Stimulated activated CD4-positive, alpha-beta T cell treated with anti-CD3 and anti-CD28 coated beads, Interleukin-1b, Interleukin-23, amount 100 ng/mL, for 4 hours (primary cell): ENCODE results near the gene NOBOX.
"Not testable (repeated sequence)": the region's sequence is repeated elsewhere in the genome, so short reads cannot be mapped to it uniquely, and the experiment has no call there.

Experiments
- DNase-seq, 2 donors: peaks; one replicate each; pipeline ENCODE4 v3.0.0-alpha.2; 2020; ENCODE audit warnings: low read depth in 2 of 2

NOBOX gene

DNA sequence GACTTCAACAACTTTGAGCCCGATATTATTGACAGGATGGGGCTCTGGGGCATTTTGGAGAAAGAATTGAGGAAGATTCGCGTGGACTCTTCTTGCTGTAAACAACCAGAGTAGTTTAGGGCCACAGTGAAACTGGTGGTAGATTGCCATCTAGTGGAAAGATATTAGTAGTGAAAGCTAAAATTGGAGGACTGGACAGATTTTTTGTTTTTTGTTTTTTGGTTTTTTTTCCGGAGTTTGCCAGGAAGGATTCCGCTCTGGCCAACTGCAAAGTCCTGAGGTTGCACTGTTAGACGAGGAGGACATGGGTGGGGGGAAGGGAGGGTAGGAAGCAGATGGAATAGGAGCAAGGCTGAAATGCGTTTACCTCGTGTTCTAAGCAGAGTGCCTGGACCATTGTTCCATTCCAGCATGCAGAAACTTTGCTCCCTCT lies 11.7 kb downstream of the NOBOX start:
- DNase-seq: peak in 1 of 2 donors; percentile 10

DNA sequence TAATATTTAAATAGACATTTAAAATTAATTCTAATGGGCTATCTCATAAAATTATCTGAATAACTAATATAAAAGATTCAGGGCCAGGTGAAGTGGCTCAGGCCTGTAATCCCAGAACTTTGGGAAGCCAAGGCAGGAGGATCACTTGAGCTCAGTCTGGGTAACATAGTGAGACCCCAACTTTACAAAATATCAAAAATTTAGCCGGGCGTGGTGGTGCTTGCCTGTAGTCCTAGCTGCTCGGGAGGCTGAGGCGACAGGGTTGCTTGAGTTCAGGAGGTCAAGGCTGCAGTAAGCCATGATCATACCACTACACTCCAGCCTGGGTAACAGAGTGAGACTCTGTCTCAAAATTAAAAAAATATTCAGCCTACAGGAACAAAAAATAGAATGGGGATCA lies 12.5 kb downstream of the NOBOX start:
- no peak for DNase-seq

DNA sequence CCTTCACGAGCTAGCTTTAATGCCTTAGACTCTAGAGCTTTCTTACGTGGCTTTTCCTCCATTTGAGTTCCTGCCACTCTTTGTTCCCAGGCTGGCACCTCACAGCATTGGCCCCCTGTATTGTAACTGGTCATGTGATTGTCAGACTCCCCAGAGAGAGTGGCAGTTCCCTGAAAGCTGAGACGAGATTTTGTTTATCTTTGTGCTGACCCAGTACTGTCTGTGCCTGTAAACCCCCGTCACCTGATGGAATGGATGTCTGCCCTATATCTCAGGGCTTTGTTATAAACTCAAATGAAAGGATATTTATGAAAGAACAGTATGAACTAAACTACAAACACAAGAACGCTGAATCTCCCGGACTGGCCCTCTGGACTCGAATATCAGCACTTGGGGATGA lies 13.0 kb downstream of the NOBOX start:
- DNase-seq: no peak

DNA sequence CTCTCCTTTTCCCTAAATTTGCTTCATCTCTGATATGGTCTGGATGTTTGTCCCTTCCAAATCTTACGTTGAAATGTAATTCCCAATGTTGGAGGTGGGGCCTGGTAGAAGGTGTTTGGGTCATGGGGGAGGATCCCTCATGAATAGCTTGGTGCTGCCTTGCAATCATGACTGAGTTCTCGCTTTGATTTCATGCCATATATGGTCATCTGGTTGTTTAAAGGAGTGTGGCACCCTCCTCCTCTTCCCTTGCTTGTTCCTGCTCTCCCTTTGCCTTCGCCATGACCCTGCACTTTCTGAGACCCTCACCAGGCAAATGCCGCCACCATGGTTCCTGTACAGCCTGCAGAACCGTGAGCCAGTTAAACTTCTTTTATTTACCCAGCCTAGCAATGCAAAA lies 14.5 kb downstream of the NOBOX start:
- DNase-seq: no peak

DNA sequence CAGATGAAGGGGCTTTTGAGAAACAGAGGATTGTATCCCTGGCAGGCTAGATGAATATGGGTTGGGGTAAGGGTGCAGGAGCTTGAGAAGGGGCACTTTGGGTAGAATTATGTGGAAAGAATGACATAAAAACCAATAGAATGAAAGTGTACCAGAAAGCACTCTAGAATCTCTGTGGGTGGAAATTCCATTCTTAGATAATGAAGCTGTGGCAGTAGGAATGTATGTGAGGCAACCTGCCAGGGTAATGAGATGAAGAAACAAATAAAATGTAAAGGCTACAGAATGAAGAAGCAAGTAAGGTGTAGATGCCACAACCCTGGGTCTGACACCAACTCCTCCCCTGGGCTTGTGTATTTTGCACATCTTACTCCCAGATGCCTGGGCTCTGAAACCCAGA lies 16.8 kb downstream of the NOBOX start:
- DNase-seq: no peak

DNA sequence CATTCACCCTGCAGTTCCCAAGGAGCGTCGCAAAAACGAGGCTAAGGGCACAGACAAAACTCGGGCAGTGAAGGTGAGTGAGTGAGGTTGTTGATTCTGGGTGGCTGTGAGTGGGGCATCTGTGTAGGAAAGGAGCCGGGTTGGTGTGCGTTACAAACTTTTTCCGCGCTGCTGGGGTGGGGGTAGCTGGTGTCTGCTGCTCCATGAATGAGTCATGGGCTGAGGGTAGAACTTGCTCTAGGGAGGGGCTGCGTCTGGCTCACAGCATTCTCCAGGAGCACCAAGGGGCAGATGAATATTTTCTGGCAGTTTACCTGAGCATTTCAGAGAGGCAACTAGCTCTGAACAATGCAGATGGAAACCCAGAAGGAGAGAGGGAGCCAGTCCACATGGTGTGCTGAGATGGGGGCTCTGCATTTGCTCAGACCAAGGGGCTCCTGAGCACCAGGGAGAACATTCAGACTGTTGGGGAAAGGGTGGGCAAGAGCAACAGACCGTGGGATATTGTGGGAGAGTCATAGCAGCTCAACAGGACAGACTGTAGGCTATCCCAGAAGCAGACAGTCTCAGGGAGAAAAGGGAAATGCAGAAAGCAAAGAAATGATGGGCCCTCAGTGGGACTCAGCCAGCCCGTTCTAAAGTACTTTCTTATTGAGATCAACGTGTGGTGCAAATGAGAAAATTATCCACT lies 18.8 kb downstream of the NOBOX start:
- DNase-seq: peak; percentile 25 to 28

DNA sequence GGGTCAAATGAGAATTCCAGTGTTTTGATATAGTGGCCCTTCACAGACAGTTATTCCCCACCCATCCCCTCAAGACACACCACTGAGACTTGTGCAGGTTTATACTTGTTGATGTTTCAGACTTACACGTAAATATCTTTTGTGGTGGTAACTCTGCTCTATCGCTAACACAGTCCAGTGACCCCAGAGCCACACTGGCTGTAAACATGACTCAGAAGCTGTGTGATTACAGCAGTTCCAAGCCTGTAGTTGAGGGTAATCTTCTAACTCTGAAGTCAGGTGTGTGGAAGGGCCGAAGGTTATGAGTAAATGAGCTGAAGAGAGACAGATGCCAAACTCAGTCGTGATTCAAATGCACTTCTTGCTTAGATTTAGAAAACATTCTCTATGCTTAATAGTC lies 19.4 kb downstream of the NOBOX start:
- DNase-seq: no peak

DNA sequence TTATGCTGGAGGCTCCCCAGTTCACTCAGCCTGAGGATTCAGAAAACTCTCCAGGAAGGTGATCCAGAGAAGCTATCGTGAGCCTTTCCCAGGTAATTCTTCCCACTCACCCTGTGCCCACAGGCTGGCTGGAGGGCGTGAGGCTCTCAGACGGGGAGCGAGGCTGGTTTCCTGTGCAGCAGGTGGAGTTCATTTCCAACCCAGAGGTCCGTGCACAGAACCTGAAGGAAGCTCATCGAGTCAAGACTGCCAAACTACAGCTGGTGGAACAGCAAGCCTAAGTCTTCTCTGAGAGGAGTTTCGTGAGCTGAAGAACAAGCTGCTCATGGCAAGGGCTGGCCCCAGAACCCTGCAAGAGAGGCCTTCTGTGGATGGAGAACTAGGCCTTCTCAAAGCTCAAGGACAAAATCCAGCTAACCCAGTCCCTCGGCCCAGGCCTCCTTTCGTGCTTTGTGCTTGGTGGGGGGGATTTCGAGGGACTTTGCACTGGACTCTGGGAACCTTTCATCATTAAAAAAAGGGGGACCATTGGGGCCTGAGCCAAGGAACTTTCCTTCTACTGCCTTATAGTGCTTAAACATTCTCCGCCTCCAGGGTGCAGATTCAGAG lies 23.6 kb downstream of the NOBOX start:
- no peak for DNase-seq

DNA sequence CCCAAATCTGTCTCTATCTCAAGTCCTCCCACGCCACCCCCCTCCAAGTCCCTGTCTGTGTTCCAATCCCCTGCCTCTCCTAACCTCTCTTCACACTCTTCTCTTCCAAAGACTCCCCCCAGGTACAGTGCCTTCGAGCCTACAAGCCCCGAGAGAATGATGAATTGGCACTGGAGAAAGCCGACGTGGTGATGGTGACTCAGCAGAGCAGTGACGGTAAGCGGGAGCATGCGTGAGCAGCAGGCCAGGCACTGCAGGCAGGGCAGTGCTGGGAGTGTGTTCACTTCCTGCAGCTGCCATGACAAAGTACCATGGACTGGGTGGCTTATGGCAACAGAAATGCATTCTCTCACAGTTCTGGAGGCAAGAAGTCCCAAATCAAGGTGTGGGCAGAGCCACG lies 24.8 kb downstream of the NOBOX start:
- no peak for DNase-seq

DNA sequence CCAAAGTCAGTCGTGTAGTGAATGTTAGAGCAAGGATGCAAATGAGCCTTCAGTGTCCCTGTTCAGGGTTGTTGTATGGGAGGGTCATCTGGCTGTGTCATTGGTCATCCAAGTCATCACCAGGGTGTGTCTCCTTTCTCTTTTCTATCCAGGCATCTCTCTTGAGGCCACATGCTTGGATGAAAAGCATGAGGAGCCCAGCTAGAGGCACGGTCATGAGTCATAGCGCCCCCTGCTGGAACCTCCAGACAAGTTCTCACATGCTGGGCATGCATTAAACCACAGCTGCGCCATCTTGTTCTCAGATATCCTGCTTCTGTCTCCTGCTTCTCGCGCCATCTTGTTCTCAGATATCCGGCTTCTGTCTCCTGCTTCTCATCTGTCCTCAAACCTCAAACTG lies 34.3 kb downstream of the NOBOX start:
- not testable (repeated sequence) for DNase-seq

DNA sequence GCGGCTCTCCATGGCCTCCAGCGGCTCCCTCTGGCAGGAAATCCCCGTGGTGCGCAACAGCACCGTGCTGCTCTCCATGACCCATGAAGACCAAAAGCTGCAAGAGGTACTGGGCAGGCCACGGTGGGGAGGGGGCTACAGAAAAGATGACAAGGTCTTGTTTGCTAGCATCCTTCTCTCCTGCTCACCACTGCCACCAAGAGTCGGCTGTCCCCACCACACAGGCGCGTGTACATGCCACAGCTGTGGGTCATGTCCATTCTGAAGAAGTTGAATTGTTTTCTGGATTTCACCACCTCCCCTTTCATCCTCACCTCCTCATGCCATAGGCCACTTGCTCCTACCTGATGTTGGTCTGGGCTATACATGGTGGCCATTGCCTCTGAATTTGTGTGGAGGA lies 36.2 kb downstream of the NOBOX start:
- DNase-seq: not testable (repeated sequence)

DNA sequence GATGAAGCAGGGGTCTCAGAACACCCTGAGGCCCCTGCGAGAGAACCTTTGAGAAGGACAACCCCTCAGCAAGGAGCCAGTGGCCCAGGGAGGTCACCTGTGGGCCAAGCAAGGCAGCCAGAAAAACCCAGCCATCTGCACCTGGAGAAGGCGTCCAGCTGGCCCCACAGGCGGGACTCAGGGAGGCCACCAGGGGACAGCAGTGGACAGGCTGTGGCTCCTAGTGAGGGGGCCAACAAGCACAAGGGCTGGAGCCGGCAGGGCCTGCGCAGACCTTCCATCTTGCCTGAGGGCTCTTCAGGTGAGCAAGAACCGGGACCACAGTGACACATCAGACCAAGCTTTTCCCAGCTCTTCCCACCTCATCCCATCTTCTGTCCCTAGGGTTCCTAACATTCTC lies 38.0 kb downstream of the NOBOX start:
- DNase-seq: not testable (repeated sequence)

DNA sequence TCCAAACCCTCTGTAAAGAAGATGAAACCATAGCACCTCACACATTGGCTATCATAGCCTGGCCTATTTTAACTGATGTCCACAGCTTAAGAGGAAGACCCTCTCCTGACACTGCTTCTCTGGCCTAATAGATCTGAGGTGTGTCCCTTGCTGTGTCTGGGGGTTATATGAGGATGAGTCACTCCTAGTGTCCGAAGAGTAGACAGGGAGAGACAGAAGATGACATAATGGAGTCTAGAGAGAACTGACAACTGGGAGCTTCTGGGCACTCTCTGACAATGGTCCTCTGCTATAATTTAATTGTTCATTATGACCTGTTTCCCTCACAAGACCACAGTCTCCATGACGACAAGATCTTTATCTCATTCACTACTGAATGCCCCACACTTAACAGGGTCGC lies 41.4 kb downstream of the NOBOX start:
- not testable (repeated sequence) for DNase-seq

DNA sequence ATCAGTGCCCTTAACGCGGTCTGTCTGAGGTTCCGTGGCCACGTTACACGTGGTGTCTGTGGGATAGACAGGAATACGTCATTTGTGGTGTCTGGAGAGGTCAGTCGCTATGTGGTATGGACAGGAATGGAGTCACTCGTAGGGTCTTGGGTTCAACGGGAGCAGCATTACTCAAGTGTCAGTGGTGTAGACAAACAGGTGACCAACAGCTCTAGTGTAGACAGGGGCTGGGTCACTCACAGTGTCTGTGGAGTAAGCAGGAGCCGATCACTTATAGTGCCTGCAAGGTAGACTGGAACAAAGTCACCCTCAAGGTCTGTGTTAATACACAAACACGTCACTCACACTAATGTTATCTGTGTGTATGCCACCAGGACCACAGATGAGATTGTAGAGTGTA lies 46.6 kb downstream of the NOBOX start:
- DNase-seq: not testable (repeated sequence)

DNA sequence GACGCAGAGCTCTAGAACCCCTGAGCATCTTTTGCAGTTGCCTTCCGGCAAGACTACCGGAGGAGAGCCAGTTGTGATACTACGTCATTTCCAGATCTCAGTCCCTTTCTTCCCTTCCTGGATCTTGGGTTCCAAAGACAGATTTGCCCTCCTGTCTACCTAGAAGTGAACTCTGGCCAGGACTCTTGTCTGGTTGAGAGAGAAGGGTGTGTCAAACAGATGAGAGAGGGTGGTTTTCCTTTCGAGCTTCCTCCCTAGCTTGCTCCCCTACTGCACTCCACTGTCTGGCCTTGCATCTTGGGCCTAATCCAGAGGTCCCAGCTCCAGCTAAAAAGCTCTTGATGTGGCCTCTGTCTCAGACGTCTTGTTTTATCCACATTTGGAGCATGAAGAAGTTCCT lies 47.3 kb downstream of the NOBOX start:
- not testable (repeated sequence) for DNase-seq

DNA sequence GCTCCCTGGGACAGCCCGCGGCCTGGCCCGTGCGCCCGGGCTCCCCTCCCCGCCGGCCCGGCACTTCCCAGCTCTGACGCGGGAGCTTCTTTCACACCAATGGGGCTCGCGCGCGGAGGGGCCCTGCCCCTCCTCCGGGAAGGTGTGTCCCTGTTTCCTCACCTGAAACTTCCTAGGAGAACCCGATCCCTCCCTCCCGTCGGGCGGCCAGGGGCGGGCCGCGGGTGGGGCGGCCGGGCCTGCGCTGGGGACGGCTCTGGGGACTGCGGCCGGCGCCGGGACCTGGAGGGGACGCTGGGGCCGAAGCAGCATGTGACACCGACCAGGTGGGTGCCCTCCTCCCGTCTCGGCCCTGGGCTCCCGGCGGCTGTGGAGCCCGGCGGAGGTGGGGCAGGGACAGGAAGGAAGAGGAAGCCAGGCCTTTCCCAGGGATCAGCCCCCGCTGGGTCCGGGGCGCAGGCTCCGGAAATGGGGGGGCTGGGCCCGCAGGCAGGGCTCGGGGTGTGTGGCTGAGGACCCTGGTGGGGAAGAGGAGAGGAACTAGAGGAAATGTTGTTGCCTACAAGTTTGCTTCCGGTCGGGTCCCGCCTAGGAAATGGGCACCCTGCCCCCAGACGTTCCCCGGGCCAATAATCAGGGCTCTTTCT lies 48.2 kb downstream of the NOBOX start, which contains the start of gene ARHGEF5:
TSS of gene ARHGEF5 (plus strand) at position 227 of the 647 bp plus-strand sequence. CDS start 7,268 bp downstream, outside the sequence.
- not testable (repeated sequence) for DNase-seq

DNA sequence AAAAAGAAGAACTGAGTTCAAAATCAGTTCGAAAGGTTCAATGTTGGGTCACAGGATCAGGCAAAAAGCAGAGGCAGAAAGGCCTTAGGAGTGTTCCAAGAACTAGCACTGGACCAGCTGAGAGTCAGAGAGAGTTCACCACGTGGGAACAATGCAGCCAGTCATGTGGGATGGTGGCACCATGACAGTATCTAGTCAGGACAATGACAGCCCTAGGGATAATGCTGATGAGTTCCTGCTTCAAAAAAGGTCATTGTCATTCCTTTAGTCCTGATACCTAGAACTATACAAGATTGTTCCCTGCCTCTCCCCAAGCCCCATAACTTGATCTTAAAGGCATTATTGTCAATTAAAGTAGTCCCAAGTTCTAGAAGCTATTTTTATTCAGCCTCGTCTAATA lies 51.8 kb downstream of the NOBOX start:
- DNase-seq: not testable (repeated sequence)

DNA sequence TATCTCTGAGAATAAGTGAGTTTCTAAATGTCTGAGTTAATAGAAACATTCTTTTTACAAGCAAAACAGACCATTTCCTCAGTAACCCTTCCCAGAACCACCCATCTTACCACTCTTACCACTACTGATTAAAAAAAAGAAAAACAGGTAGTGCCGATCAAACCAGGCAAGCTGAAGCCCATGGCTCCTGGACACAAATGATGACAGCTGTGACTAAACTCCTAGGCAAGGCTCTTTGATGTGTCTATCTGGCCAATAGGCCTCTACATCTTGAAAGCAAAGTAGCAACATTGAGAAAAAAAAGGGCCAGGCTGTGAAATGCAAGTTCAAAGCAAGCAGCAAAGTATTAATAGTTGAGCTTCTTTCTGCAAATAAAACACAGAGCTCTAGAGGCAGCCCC lies 54.9 kb downstream of the NOBOX start:
- DNase-seq: not testable (repeated sequence)
